K562 (cell line): Measurements from ENCODE around the gene USP10. TPM values are rescaled to one million over a fixed set of nuclear protein-coding genes. Genes with fewer than 3 reads are reported as not detected.

Experiments used
- CC2D1A ChIP-seq: fragments of 450-650 bp; IDR thresholded peaks from 2 replicates; pipeline ENCODE4 v1.6.1; 2017; ENCODE audit warnings: mild to moderate bottlenecking
- ETV5 ChIP-seq: sonication (generic); formaldehyde crosslinking; IDR thresholded peaks from 2 replicates; pipeline ENCODE4 v1.4.0; 2020; ENCODE audit warnings: low read depth, mild to moderate bottlenecking, missing genetic modification reagents
- ETV6 ChIP-seq, 3 experiments: fragments of 150-350 bp in 1 of 3; sonication (generic) in 1 of 3; formaldehyde crosslinking in 1 of 3; IDR thresholded peaks; 2 replicates each; pipeline versions ENCODE4 v1.6.1 to v1.8.0; 2014 to 2022; ENCODE audit warnings: borderline replicate concordance in 2 of 3, low read depth in 2 of 3, antibody characterized with exemption in 1 of 3, low read length in 1 of 3, mild to moderate bottlenecking in 1 of 3, missing genetic modification reagents in 1 of 3
- HEY1 ChIP-seq: fragments of 250-450 bp; sonication (Bioruptor Pico); IDR thresholded peaks from 2 replicates; pipeline ENCODE4 v1.5.0; 2020; ENCODE audit warnings: mild to moderate bottlenecking, moderate library complexity, borderline replicate concordance
- MAFG ChIP-seq: fragments of 450-650 bp; conservative IDR thresholded peaks from 2 replicates; pipeline ENCODE4 v1.6.1; 2016; ENCODE audit warnings: missing genetic modification characterization, missing compliant biosample characterization
- MITF ChIP-seq: IDR thresholded peaks from 2 replicates; pipeline ENCODE4 v1.6.1; 2014; ENCODE audit warnings: antibody characterized with exemption
- MYNN ChIP-seq, 2 experiments: sonication (generic); formaldehyde crosslinking in 1 of 2; IDR thresholded peaks; 2 replicates each; pipeline versions ENCODE4 v1.5.0 to v1.6.1; 2016 to 2020; ENCODE audit warnings: antibody characterized with exemption in 1 of 2, missing genetic modification reagents in 1 of 2
- NRF1 ChIP-seq, 2 experiments: fragments of 450-650 bp; IDR thresholded peaks in 1 of 2; conservative IDR thresholded peaks in 1 of 2; 2 replicates each; pipeline ENCODE4 v1.6.1; 2014; ENCODE audit warnings: mild to moderate bottlenecking in 2 of 2
- RB1 ChIP-seq: fragments of 450-650 bp; IDR thresholded peaks from 2 replicates; pipeline ENCODE4 v1.6.1; 2017; ENCODE audit warnings: low read depth, mild to moderate bottlenecking
- SMARCA4 ChIP-seq: fragments of 450-650 bp; IDR thresholded peaks from 2 replicates; pipeline ENCODE4 v1.6.1; 2016
- ZNF639 ChIP-seq, 2 experiments: fragments of 200-800 bp in 1 of 2; sonication (Bioruptor generic) in 1 of 2; sonication (generic) in 1 of 2; formaldehyde crosslinking in 1 of 2; IDR thresholded peaks in 1 of 2; conservative IDR thresholded peaks in 1 of 2; 2 replicates each; pipeline versions ENCODE4 v1.5.0 to v1.6.1; 2016 to 2020; ENCODE audit warnings: missing compliant biosample characterization in 1 of 2, missing genetic modification characterization in 1 of 2, missing genetic modification reagents in 1 of 2
- ZNF76 ChIP-seq: fragments of 250-450 bp; sonication (Bioruptor Pico); IDR thresholded peaks from 2 replicates; pipeline ENCODE4 v1.4.0; 2020; ENCODE audit warnings: mild to moderate bottlenecking, moderate library complexity, borderline replicate concordance
- polyA plus RNA-seq, 8 experiments: library from polyadenylated mRNA; depleted of rRNA in 4 of 8; stranded (reverse) in 5 of 8; unstranded in 3 of 8; fragments of >200 nt; fragmentation: Nextera tagmentation in 2 of 8; fragmentation: Illumina TruSeq in 1 of 8; extraction: Ambion mirVana in 2 of 8; extraction: Trizol in 1 of 8; gene quantifications; 2 replicates each; pipeline versions ENCODE4 v1.2.1 to v1.2.3, GENCODE V29; 2011 to 2014; ENCODE audit warnings: inconsistent platforms in 1 of 8, missing spikeins in 1 of 8
- total RNA-seq, 7 experiments: library from RNA; depleted of rRNA in 6 of 7; stranded (reverse); fragments of >200 nt in 6 of 7; fragmentation: Illumina TruSeq in 2 of 7; extraction: Trizol in 2 of 7; gene quantifications; 2 replicates each; pipeline versions ENCODE4 v1.2.1 to v1.2.3, GENCODE V29; 2011 to 2021; ENCODE audit warnings: low replicate concordance in 1 of 7
- TF ChIP-seq, protein P1 (sequence below): fragments of 450-650 bp; IDR thresholded peaks from 2 replicates; pipeline ENCODE4 v1.6.1; 2016; ENCODE audit warnings: mild to moderate bottlenecking
- TF ChIP-seq, protein P2 (sequence below): sonication (generic); formaldehyde crosslinking; IDR thresholded peaks from 2 replicates; pipeline ENCODE4 v1.9.0; 2022; ENCODE audit warnings: mild to moderate bottlenecking, missing genetic modification reagents

The USP10 gene
- total and polyA plus RNA-seq, 9 of the 15 experiments (the other 6 are each of a cell fraction or from before 2014, with no cell fraction given): 61.7 to 197 (median 116) TPM

- TF ChIP-seq ZNF639 (CRISPR knock-in tag; conservative IDR thresholded peaks at IDR 0.05 in 1 of 2, IDR thresholded peaks at IDR 0.05 in 1 of 2): peak in 1 of 2 experiments; percentile 59; a peak in 1 of 4 replicates
- peak; percentile 14; the same call in 1 of the 2 replicates for TF ChIP-seq RB1
- TF ChIP-seq MAFG (tag): peak; percentile 43; the same call in 1 of the 2 replicates
- peak; percentile 25 to 29; a peak in 2 of 4 replicates for TF ChIP-seq NRF1 (conservative IDR thresholded peaks at IDR 0.05 in 1 of 2, IDR thresholded peaks at IDR 0.05 in 1 of 2)
- TF ChIP-seq ZNF76 (CRISPR knock-in tag): peak; percentile 75
- TF ChIP-seq CC2D1A: no peak
- peak; percentile 65 for TF ChIP-seq ETV5 (CRISPR knock-in tag)
- TF ChIP-seq SMARCA4: peak; percentile 41; the same call in 1 of the 2 replicates
- TF ChIP-seq MITF: no peak
- peak; percentile 50 to 66; a peak in 1 of 4 replicates for TF ChIP-seq ETV6 (IDR thresholded peaks at IDR 0.05; ENCODE audit: borderline replicate concordance in 1 of 2, low read depth in 2 of 2, low read length in 1 of 2)
- no peak for TF ChIP-seq ETV6 (CRISPR knock-in tag; IDR thresholded peaks at IDR 0.05; ENCODE audit: borderline replicate concordance)
- TF ChIP-seq HEY1 (CRISPR knock-in tag): no peak
- TF ChIP-seq, protein P1, sequence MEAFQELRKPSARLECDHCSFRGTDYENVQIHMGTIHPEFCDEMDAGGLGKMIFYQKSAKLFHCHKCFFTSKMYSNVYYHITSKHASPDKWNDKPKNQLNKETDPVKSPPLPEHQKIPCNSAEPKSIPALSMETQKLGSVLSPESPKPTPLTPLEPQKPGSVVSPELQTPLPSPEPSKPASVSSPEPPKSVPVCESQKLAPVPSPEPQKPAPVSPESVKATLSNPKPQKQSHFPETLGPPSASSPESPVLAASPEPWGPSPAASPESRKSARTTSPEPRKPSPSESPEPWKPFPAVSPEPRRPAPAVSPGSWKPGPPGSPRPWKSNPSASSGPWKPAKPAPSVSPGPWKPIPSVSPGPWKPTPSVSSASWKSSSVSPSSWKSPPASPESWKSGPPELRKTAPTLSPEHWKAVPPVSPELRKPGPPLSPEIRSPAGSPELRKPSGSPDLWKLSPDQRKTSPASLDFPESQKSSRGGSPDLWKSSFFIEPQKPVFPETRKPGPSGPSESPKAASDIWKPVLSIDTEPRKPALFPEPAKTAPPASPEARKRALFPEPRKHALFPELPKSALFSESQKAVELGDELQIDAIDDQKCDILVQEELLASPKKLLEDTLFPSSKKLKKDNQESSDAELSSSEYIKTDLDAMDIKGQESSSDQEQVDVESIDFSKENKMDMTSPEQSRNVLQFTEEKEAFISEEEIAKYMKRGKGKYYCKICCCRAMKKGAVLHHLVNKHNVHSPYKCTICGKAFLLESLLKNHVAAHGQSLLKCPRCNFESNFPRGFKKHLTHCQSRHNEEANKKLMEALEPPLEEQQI: no peak
- 0 out of 2 replicates have a peak, but pooled peaks have one; percentile 20 for TF ChIP-seq MYNN (IDR thresholded peaks at IDR 0.05)
- TF ChIP-seq MYNN (CRISPR knock-in tag; IDR thresholded peaks at IDR 0.05): no peak
- TF ChIP-seq, protein P2, sequence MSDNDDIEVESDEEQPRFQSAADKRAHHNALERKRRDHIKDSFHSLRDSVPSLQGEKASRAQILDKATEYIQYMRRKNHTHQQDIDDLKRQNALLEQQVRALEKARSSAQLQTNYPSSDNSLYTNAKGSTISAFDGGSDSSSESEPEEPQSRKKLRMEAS (CRISPR knock-in tag): peak; percentile 33; the same call in 1 of the 2 replicates
Observed at GRCh38 chr16:84806256-84806889, 106.6 kb downstream of the USP10 start (continued).
